ENCODE data around the gene ACAD8. TPM values are rescaled to one million over a fixed set of nuclear protein-coding genes. Genes with fewer than 3 reads are reported as not detected.

ACAD8 gene
- total RNA-seq, 1 donor from 2014 or later = 22.4 TPM

- DNase-seq = no peak
Measured at GRCh38 chr11:134290646-134291045, 37.3 kb downstream of the ACAD8 start.

- no peak for DNase-seq
Measured at GRCh38 chr11:134291196-134291595, 37.8 kb downstream of the ACAD8 start.

DNA sequence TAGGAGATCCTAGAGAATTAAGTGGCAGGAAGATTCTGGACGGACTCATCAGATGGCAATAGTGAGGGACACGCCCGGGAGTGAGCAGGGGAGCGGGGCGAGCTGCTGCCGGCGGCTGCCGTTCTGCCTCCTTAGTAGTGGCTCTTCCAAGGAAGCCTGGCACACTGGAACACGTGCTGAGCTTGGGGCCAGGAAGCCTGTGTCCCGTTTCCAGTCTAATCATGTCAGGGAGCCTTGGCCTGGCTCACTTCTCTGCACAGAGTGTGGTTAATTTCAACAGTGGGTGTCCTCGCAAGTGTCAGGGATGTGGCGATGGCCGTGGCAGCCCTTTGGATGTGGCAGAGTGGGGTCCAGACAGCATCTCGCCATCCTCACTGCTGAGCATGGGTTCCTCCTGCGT is 39.3 kb downstream of the ACAD8 start:
- no peak for DNase-seq

- DNase-seq = no peak
Measured at GRCh38 chr11:134293119-134294113, 40.0 kb downstream of the ACAD8 start.

DNA sequence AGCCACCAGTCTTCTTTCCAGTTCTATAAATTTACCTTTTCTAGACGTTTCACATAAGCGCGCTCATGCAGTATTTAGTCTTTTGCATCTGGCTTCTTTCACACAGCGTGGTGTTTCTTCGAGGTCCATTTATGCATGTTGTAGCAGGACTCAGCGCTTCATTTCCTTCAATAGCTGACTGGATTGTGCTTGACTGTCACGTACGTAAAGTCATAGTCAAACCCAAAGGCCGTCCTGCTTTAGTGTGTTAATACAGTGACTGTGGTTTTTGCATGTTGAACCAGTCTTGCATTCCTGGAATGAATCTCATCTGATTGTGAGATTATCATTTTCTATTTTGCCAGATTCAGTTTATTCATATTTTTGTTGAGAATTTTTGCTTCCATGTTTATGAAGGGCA is 41.3 kb downstream of the ACAD8 start:
- no peak for DNase-seq

- DNase-seq = no peak
Measured at GRCh38 chr11:134312223-134312622, 58.9 kb downstream of the ACAD8 start.

DNA sequence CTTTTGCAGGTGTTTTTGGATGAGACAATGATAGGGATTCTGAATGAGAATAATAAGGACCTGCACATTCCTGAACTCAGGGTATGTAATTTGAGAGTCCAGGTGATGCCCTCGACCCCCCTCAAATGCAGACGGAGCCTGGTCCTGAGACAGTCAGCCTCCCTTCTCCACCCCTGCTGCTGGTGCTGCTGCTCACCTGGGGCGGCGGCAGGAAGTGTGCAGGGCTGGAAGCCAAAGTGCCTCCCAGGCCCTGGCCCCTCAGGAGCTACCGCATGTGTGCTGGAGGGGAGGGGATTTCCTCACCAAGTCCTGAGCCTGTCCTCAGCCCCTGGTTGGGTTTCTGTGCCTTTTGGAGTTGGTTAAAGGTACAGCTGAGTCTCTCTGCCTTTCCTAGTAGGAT is 59.4 kb downstream of the ACAD8 start:
- DNase-seq = no peak

GRCh38 chr11:134313379-134313778 is 60.0 kb downstream of the ACAD8 start:
- DNase-seq = no peak

DNA sequence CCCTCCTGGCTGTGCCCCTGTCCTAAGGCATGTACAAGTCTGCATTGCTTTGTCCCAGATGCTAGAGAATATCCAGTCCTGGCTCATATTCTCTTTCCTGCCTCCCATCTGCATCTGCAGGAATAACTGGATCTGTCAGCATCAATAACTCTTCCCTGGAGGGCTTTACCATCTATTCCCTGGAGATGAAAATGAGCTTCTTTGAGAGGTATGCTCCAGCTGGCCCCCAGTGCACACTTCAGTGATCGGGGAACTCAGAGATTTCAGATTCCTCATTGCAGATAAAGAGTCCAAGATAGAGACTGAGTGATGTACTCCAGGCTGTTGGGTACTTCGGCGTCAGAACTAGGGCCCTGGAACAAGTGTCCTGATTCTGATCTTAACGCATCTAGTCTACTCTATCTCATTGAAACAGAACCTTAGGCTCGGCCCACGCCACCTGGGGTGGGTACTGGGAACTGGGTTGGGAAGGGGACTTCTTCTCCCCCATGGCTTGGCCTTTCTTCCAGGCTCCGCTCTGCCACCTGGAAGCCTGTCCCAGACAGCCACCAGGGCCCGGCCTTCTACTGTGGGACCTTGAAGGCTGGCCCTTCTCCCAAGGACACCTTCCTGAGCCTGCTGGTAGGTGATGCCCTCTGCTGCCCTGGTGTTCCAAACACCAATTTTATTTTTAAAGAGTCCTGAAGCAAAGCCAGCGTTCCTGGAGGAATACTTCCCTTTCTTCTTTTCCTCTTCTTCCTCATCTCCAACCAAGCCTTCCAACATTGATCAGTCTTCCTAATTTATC is 60.6 kb downstream of the ACAD8 start:
- DNase-seq = no peak

Other genes with a start within 250 kb of the ACAD8 start
- gene JAM3, start 184.5 kb upstream of the ACAD8 start, total RNA-seq = 41.0 TPM
- 22.2 TPM for gene NCAPD3, start 29.6 kb upstream of the ACAD8 start, total RNA-seq
- gene VPS26B, start 28.9 kb upstream of the ACAD8 start, total RNA-seq = 33.2 TPM
- 28.8 TPM for gene THYN1, start 216 bp upstream of the ACAD8 start, total RNA-seq
- gene GLB1L3, start 22.8 kb downstream of the ACAD8 start, total RNA-seq = 0.39 TPM
- gene GLB1L2, start 78.4 kb downstream of the ACAD8 start, total RNA-seq = 2.7 TPM
- gene B3GAT1, start 158.7 kb downstream of the ACAD8 start, total RNA-seq = 0.79 TPM